Mesodermal cell (in vitro differentiated cells): ENCODE measurements around the gene KIF5C.
A peak's percentile ranks its signal among the peaks of the same experiment; 100 is the strongest.

ENCODE experiments used
- H3K27ac ChIP-seq: 2 replicates; pipeline ENCODE4 v1.7.0; 2013; ENCODE audit warnings: mild to moderate bottlenecking, low read depth, low read length, moderate library complexity; ENCODE audit not compliant: severe bottlenecking
- H3K36me3 ChIP-seq: 2 replicates; pipeline ENCODE4 v1.7.1; 2013; ENCODE audit warnings: mild to moderate bottlenecking, low read length, moderate library complexity; ENCODE audit not compliant: control insufficient read depth, insufficient read depth
- H3K4me1 ChIP-seq: one replicate; pipeline ENCODE4 v1.7.1; 2013; ENCODE audit warnings: mild to moderate bottlenecking, low read length; ENCODE audit not compliant: insufficient read depth, control insufficient read depth, poor library complexity, severe bottlenecking
- H3K4me3 ChIP-seq: 2 replicates; pipeline ENCODE4 v1.7.0; 2013; ENCODE audit warnings: low read length, control low read depth, mild to moderate bottlenecking; ENCODE audit not compliant: insufficient read depth, poor library complexity, severe bottlenecking; ENCODE audit errors: extremely low read depth
- H3K9me3 ChIP-seq: 2 replicates; pipeline ENCODE4 v1.7.1; 2013; ENCODE audit warnings: mild to moderate bottlenecking, low read length, moderate library complexity; ENCODE audit not compliant: control insufficient read depth
- WGBS, 2 experiments: methylation state at CpG; one replicate each; pipeline ENCODE4 v1.1.5; 2013; ENCODE audit warnings: missing lambda C conversion rate in 2 of 2; ENCODE audit not compliant: insufficient coverage in 2 of 2; 5-methylcytosine and 5-hydroxymethylcytosine counted together

The KIF5C gene

DNA sequence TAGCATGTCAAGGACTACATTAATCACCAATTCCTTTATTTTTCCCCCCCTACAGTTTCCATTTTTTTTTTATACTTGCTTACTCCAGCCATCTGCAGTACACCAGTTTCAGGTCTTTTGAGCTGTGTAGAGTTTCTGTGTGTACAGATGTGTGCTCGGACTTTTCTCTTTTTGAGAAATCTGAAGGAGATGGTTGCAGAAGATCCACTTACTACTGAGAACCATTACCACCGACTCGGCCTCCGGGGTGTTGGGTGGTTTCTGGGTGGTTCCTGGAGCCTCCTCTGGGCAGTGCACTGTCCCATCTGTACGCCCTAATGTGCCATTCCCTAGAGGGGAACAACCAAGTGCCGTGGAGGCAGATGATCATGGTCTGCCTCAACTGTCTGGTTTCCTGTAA is 148.1 kb downstream of the KIF5C start:
- H3K4me1 ChIP-seq = no peaks in the 10 kb centered on the region
- 100% methylated on average over 2 of the region's 6 CpGs; no CpG with 5 or more reads in 1 of the 2 experiments for WGBS, 2 experiments
- H3K9me3 ChIP-seq = no peaks in the 10 kb centered on the region
- no peak overlapping the region for H3K27ac ChIP-seq
- H3K4me3 ChIP-seq = no peak overlapping the region
- H3K36me3 ChIP-seq = no peaks in the 10 kb centered on the region

DNA sequence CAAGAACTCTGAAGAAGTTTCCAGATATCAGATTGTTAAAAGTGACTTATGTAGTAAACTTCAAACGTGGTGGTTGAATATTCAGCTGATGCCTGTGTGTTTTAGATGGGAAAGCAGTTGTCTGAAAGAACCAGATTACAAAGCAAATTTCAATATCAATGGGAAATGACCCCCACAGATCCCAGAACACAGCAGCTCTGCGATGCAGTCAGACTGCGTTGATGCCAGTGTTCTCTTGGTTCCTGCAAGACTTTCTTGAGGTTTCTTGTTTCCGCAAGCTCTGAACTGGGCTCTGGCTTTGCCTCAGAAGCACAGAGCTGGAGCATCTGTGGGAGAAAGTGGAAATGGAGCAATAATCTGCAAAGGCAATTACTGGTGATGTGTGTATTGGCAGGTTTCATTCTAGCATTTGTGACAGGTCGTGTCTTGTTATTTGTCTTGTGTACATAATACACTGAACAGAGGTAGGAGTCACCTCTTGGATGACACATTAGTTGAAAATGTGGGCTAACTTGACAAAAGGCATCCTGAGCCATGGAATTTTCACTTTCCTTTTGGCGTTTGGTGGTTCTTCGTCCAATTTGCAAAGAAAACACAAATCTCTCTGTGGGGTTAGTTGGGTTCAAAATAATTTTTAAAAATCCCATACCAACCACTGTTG is 152.7 kb downstream of the KIF5C start:
- H3K9me3 ChIP-seq = no peaks in the 10 kb centered on the region
- WGBS, 2 experiments = 38 to 44% methylated on average over 4 to 5 of the region's 7 CpGs

DNA sequence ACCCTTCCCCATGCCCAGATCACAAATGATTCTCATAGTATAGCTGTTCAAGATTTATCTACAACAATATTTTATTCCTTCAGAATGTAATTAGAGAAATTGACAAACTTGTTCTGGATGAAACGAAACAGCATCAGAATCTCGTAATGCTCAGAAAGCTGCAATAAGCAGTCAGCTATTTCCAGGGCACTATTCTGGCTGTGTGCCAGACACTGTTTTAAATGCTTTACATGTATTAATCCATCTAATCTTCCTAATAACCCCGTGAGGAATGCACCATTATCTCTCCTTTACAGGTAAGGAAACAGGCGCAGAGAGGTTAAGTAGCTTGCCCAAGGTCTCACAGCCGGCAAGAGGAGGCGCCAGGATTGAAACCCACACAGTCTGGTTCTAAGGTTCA is 153.3 kb downstream of the KIF5C start:
- Histone ChIP-seq H3K4me3 (no peak overlapping the region), H3K27ac (no peak overlapping the region), H3K4me1 (peaks cover 6% of the 10 kb centered on the region), H3K9me3 (no peaks in the 10 kb centered on the region), H3K36me3 (no peaks in the 10 kb centered on the region)
- 85 to 94% methylated on average over 4 of the region's 6 CpGs for WGBS, 2 experiments

More for the DNA sequence above, 152.7 kb downstream of the KIF5C start:
- Histone ChIP-seq H3K4me1 (peaks cover 6% of the 10 kb centered on the region), H3K27ac (no peak overlapping the region), H3K36me3 (no peaks in the 10 kb centered on the region), H3K4me3 (no peak overlapping the region)

DNA sequence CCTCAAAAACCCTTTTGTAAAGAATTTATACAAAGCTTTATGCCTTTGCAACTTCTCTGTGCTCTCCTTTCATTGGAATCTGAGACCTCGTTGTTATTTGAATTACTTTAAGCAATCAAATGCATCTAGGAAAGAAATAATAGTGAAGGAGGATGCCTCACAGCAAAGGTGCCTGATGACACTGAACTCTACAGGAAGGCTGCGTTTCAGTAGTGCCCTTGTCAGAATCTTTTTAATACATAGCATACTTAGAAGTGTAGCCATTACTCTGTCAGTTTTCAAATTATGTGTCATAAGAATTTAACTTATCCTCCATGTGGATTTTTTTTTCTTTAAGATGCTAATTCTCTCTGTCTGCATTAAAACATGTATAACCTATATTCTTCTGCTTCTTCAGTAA is 153.9 kb downstream of the KIF5C start:
- no peak overlapping the region for H3K27ac ChIP-seq
- H3K9me3 ChIP-seq = no peaks in the 10 kb centered on the region
- no peak overlapping the region for H3K4me3 ChIP-seq
- 80% methylated on average over 1 of the region's 2 CpGs; no CpG with 5 or more reads in 1 of the 2 experiments for WGBS, 2 experiments
- no peaks in the 10 kb centered on the region for H3K36me3 ChIP-seq
- peaks cover 6% of the 10 kb centered on the region for H3K4me1 ChIP-seq

DNA sequence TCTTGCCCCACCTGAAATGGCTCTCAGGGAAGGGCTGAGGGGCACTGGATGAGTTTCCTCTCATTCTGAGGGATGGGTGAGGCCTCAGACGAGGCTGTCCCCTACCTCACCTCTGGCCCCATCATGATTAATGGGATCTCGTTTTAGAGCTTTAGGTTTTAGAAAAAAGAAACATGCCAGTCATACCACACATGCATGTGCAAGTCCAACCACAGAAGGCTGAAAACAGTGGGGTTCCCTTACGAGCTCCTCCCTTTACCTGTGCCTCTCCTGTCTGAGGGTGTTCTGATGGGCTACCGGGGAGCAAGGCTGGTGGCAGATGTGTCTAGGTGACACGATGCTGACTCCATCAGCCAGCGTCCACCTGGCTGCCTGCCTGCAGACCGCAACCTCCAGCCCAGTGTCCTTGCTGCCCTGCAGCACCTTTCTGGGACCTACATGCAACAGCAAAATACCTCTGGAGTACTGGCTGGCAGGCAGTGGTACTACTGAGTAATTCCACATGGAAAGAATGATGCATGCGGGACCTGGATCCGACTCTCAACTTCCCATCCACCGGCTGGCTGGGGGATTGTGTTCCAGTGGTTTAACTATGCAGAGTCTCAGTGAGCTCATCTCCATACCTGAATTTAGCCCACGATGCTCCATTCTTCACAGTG is 154.4 kb downstream of the KIF5C start:
- no peak overlapping the region for H3K27ac ChIP-seq
- H3K4me1 ChIP-seq = peaks cover 6% of the 10 kb centered on the region
- no peaks in the 10 kb centered on the region for H3K9me3 ChIP-seq
- 82 to 89% methylated on average over 5 to 6 of the region's 11 CpGs for WGBS, 2 experiments
- no peak overlapping the region for H3K4me3 ChIP-seq
- no peaks in the 10 kb centered on the region for H3K36me3 ChIP-seq

DNA sequence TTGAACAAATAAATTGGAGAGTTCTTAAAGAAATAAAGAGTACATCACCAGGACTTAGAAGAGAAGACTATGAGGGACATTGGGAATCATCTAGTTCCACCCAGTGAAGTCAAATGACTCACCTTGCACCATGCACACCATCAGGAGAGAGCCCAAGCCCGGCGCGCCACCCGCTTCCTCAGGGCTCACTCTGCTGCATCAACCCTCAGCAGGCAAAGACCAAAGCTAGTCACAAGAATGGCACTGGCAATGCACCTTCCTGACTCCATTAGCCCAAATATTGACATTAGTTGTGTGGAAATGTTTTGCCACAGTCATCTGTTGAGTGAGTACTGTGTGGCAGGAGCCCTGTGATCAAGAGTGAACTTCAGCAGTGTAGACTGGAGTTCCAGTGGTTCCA is 156.4 kb downstream of the KIF5C start:
- Histone ChIP-seq H3K4me3 (no peak overlapping the region), H3K36me3 (no peaks in the 10 kb centered on the region), H3K27ac (no peak overlapping the region), H3K9me3 (no peaks in the 10 kb centered on the region), H3K4me1 (peaks cover 6% of the 10 kb centered on the region)
- 100% methylated on average over 4 of the region's 4 CpGs; no CpG with 5 or more reads in 1 of the 2 experiments for WGBS, 2 experiments

DNA sequence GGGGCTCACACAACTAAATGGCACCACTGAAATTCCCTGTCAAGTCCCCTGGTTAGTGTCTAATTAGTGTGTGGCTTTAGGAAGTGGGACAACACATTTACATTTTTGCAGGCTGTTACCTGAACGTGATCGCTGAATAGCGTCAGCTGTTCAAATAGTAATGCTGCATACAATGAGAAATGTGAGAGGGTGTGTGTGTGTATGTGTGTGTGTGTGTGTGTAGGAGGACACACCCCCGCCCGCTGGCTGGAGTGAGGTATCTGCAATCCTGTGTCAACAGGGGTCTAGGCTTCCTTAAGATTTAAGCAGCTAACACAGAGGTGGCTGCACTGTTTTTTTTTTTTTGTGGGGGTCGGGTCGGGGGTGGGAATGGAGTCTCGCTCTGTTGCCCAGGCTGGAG is 158.7 kb downstream of the KIF5C start:
- no peaks in the 10 kb centered on the region for H3K36me3 ChIP-seq
- 85 to 88% methylated on average over 3 to 6 of the region's 8 CpGs for WGBS, 2 experiments
- H3K9me3 ChIP-seq = no peaks in the 10 kb centered on the region
- peaks cover 6% of the 10 kb centered on the region for H3K4me1 ChIP-seq
- H3K27ac ChIP-seq = no peak overlapping the region
- no peak overlapping the region for H3K4me3 ChIP-seq

DNA sequence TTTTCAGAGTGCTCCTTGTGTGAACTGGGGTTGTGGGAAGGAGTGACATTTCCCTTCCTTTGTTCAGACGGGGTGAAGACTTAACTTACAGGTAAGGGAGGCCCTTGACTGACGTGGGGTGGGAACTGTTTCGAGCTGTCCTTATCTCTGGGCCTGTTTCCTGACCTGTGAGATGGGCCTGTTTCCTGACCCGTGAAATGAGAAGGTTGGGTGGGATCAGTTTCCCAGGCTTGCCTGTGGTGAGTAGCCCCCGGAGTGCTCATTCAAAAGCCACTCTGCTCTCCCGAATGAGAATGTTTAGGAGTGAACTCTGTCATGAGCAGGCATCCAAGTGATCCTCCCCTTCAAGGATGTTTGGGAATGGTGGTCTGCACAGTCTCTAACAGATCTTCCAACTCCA is 159.4 kb downstream of the KIF5C start:
- Histone ChIP-seq H3K4me1 (peaks cover 6% of the 10 kb centered on the region), H3K9me3 (no peaks in the 10 kb centered on the region), H3K36me3 (no peaks in the 10 kb centered on the region), H3K4me3 (no peak overlapping the region), H3K27ac (no peak overlapping the region)
- 77 to 100% methylated on average over 1 to 4 of the region's 6 CpGs for WGBS, 2 experiments

DNA sequence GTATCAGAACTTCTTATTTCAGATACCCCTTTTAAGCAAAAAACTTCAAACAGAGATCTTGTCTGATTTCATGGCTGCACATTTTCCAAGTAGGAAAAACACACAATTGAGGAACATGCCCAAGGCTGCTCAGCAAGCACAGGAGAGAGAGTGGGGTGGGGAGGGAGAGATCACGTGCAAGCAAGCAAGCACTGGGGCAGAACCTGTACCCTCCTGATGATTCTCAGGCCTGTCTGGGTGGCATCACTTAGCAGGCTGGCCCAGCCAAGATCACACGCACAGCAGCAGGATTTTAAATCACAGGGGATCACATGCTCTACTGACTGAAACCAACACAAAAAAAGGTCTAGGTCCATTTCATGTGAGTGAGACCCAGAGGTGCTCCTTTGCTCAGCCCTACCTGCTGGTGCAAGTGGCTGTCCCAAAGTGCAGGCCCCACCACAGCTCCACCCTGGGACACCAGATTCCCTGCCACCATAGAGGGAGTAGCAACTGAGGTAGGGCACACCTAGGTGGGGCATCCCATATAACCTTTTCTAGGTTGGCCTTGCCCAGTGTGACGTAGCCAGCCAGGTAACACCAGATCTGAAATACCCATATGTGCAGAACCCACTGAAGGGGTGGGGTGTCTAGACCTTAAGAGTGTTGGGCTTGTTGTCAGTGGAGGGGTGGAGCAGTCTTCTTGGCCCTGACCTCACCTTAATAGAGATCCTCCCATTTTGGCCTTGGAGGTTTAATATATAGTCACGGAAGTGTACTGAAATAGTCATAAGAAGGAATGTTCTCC is 161.7 kb downstream of the KIF5C start:
- H3K4me1 ChIP-seq = peaks cover 6% of the 10 kb centered on the region
- H3K36me3 ChIP-seq = no peaks in the 10 kb centered on the region
- H3K4me3 ChIP-seq = no peak overlapping the region
- WGBS, 2 experiments = 92 to 94% methylated on average over 2 to 3 of the region's 4 CpGs
- H3K27ac ChIP-seq = no peak overlapping the region
- no peaks in the 10 kb centered on the region for H3K9me3 ChIP-seq

DNA sequence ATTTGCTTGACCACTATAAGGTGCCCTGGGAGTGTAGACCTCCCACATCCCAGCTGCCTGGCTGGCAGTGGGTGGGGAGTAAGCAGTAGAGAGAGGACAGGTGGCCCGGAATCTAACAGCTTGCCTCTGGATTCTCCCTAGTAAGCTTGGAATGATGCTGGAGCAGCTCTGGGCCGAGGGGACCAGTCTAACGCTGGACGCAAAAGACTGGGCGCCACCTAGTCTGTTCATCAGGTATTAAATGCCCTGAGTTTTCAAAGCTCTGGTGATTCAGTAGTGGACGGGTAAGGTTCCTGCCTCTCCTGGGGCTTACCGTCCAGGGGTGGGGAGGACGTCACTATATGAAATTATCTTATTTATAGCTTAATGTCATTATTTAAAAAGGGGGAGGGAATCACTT is 162.8 kb downstream of the KIF5C start:
- 65 to 69% methylated on average over 4 of the region's 8 CpGs for WGBS, 2 experiments
- Histone ChIP-seq H3K27ac (no peak overlapping the region), H3K36me3 (no peaks in the 10 kb centered on the region), H3K4me1 (no peaks in the 10 kb centered on the region), H3K4me3 (peak overlapping the region; percentile 46), H3K9me3 (no peaks in the 10 kb centered on the region)
